Measurements from ENCODE around the gene IL17B. TPM values are rescaled to one million over a fixed set of nuclear protein-coding genes. Genes with fewer than 3 reads are reported as not detected.

IL17B gene, protein sequence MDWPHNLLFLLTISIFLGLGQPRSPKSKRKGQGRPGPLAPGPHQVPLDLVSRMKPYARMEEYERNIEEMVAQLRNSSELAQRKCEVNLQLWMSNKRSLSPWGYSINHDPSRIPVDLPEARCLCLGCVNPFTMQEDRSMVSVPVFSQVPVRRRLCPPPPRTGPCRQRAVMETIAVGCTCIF
- not detected in 2 replicates for total RNA-seq

DNA sequence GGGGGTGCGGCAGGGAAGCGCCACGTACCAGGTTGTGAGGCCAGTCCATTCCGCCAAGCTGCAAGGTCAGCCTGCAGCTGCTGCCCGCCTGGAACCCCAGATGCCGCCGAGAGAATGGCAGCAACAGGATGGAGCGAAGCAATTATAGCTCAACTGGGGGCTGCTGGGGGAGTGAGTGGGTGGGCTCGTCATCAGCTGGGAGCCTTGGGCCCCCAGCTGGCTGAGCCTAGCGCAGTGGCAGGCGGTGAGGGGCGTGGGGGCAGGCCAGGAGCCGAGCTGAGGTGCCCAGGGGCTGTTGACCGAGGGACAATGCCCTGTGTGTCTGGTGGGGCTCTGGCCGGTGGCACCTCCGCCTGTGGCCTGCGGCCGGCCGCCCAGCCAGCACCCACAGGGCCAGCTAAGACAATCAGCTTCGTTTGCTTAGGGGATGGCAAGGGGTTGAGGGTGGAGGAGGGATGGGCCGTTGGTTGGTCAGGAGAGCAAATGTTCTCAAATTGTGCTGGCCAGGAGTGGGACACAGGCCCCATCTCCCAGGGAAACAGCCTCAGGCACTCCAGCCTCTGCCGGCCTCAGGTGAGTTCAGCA, at the start of gene IL17B:
Gene IL17B (minus strand): TSS at position 116 of the 585 bp plus-strand sequence. CDS start 67 bp downstream, at position 49.
- no peaks in the 10 kb centered on the region for H3K9me3 Mint-ChIP-seq
- DNase-seq: no peak
- no peaks in the 10 kb centered on the region for H3K36me3 Mint-ChIP-seq (ENCODE audit: low read depth)
- H3K27me3 Mint-ChIP-seq: no peaks in the 10 kb centered on the region
- no peak within 1 kb of the TSS for H3K4me3 Mint-ChIP-seq
- intact Hi-C loops (cut with micrococcal nuclease): no loop called here
- no peak within 1 kb of the TSS for H3K27ac Mint-ChIP-seq
- H3K4me1 Mint-ChIP-seq: no peaks in the 10 kb centered on the region

DNA sequence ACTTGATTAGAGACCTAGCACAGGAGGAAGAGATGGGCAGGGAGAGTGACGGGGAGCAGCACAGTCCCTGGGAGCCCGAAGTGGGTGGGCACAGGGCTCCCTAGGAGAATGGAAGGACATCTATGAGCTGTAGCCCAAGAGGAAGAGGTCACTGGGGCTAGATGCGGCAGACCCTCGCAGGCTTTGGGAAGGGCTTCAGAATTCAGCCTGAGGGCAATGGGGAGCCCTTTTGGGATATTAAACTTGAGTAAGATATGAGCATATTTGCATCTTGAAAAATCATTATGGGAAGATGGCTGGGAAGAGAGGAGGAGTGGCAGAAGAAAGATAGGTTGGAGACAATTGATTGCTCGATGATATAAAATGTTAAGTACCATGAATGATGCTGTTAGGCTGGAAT, 48.9 kb upstream of the IL17B start:
- peaks cover 7% of the 10 kb centered on the region for H3K4me1 Mint-ChIP-seq

DNA sequence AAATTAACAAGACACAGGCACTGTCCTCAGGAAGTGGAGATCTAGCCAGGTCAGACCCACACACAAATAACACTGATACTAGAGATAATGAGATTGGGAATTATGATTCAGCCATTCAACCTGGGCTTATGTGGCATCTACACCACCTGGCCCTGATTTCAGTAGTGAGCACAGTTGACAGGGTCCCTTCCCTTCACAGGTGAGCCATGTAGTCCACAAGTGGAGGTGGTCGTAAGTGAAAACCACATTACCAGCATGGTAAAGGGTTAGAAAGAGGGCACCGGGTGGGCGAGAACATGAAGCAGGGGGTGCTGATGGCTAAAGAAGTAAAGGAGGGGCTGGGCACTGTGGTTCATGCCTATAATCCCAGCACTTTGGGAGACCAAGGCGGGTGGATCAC, 48.3 kb upstream of the IL17B start:
- H3K4me1 Mint-ChIP-seq: peaks cover 8% of the 10 kb centered on the region
- intact Hi-C loops (cut with micrococcal nuclease): no loop called here
- no peak overlapping the region for H3K4me3 Mint-ChIP-seq
- no peaks in the 10 kb centered on the region for H3K9me3 Mint-ChIP-seq
- DNase-seq: no peak
- H3K27ac Mint-ChIP-seq: no peak overlapping the region
- H3K36me3 Mint-ChIP-seq (ENCODE audit: low read depth): no peaks in the 10 kb centered on the region
- H3K27me3 Mint-ChIP-seq: peaks cover 2% of the 10 kb centered on the region

More for the DNA sequence above, 48.9 kb upstream of the IL17B start:
- H3K27me3 Mint-ChIP-seq: peaks cover 2% of the 10 kb centered on the region
- H3K9me3 Mint-ChIP-seq: no peaks in the 10 kb centered on the region
- no peak overlapping the region for H3K27ac Mint-ChIP-seq
- intact Hi-C loops (cut with micrococcal nuclease): no loop called here
- no peak overlapping the region for H3K4me3 Mint-ChIP-seq
- DNase-seq: no peak
- no peaks in the 10 kb centered on the region for H3K36me3 Mint-ChIP-seq (ENCODE audit: low read depth)

DNA sequence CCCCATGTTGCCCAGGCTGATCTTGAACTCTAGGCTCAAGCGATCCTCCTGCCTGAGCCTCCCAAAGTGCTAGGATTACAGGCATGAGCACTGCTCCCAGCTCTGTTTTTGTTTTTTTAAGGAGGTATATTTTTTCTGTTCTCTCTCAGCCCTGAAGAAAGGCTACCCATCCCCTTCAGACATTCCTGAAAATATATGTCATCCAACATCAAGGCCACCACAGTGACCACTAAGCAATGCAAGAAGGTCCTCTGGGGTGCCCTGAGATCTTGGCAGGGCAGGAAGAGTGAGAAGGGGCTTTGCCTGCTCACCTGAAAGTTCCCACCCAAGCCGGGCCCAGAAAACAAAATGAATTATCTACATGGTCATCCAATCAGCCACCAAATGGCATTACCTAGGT, 47.8 kb upstream of the IL17B start:
- Mint-ChIP-seq H3K9me3 (no peaks in the 10 kb centered on the region), H3K27ac (no peak overlapping the region), H3K4me1 (peaks cover 8% of the 10 kb centered on the region), H3K27me3 (peaks cover 2% of the 10 kb centered on the region), H3K4me3 (no peak overlapping the region), H3K36me3 (ENCODE audit: low read depth) (no peaks in the 10 kb centered on the region)
- no peak for DNase-seq
- intact Hi-C loops (cut with micrococcal nuclease): no loop called here

DNA sequence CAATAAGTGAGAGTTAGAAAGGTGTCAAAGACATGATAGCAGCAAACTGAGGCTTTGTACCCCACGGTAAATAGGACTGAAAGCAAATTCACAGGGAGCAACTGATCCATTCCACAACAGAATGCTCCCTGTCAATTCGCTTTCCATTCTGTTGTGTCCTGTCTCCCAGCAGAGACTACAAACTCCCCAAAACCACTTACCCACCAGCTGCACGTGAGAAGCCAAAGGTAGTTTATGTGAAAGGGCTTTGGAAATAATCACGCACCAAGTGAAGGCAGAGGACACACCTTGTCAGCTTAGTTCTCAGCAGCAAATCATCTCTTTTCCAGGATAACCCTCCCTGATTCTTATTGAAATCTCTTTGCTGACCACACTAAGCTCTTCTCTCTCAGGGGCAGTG, 46.6 kb upstream of the IL17B start:
- DNase-seq: no peak
- H3K4me1 Mint-ChIP-seq: peaks cover 5% of the 10 kb centered on the region
- peaks cover 2% of the 10 kb centered on the region for H3K27me3 Mint-ChIP-seq
- intact Hi-C loops (cut with micrococcal nuclease): no loop called here
- no peak overlapping the region for H3K27ac Mint-ChIP-seq
- H3K36me3 Mint-ChIP-seq (ENCODE audit: low read depth): no peaks in the 10 kb centered on the region
- no peaks in the 10 kb centered on the region for H3K9me3 Mint-ChIP-seq
- no peak overlapping the region for H3K4me3 Mint-ChIP-seq

DNA sequence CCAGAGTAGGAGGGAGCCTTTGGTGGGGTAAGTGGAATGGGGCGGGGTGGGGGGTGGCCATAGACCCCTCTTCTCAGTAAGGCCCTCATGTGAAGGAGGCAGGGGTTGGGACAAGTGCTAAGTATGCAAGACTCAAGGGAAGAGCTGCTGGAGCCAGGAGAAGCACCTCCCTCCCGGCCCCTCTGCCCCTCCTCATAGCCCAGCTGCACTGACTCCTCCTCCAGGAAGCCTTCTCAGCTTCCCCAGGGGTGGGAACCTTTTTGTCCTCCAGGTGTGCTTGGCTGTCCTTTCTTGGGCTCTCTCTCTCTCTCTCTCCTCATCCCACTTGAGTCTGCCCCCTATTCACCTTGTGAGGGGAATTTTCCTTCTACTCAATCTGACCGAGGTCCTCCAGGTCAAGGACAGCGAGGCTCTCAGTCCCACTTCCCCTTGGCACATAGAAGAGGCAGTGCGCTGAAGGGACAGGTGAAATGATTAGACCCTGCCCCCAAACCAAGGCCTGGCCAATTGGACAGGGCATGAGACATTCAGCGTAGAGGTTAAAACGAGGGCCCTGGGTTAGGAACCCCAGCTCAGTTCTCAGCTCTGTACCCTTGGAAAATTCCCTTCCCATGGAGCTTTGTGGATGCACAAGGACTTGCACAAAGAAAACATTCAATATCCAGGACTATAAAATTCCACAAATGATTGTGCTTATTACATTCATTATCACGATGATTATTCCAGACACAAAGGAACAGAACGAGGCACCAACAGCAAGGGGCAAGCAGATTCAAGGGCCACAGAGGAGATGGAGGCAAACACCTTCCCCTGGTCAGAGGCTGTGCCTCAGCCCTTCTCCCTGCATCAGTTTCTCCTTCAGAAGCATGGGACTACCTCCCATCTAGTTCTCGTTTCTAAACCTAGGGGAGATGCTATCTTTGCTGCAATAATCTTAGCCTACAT, 45.6 kb upstream of the IL17B start:
- Mint-ChIP-seq H3K27me3 (peaks cover 2% of the 10 kb centered on the region), H3K4me1 (peaks cover 2% of the 10 kb centered on the region), H3K9me3 (no peaks in the 10 kb centered on the region)

DNA sequence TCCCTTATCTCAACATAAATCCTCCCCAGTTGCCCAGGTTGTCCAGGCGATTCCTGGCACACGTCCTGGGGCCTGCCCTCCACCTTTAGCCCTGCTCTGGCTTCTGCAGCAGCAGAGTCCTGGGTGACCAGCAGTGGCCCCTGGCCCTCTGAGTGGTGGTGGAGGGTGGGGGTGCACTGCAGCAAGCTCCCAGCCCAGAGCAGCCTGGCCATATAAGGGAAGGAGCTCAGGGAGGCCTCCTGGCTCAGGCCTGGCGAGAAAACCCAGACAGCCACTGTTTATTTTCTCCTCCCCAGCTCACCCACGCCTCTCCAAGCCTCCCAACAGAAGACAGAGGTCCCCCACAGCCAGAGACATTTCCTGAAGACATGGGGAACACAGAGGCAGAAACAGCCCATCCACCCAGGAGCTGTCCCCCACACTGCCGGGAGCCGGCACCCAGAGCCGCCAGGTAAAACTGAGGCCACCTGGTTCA, 44.7 kb upstream of the IL17B start:
- H3K36me3 Mint-ChIP-seq (ENCODE audit: low read depth): no peaks in the 10 kb centered on the region
- H3K4me1 Mint-ChIP-seq: peaks cover 2% of the 10 kb centered on the region
- intact Hi-C loops (cut with micrococcal nuclease): no loop called here
- DNase-seq: no peak
- no peaks in the 10 kb centered on the region for H3K9me3 Mint-ChIP-seq
- H3K27ac Mint-ChIP-seq: no peak overlapping the region
- no peak overlapping the region for H3K4me3 Mint-ChIP-seq
- peaks cover 4% of the 10 kb centered on the region for H3K27me3 Mint-ChIP-seq

More for the DNA sequence above, 45.6 kb upstream of the IL17B start:
- no peak overlapping the region for H3K27ac Mint-ChIP-seq
- DNase-seq: no peak
- H3K4me3 Mint-ChIP-seq: no peak overlapping the region
- H3K36me3 Mint-ChIP-seq (ENCODE audit: low read depth): no peaks in the 10 kb centered on the region
- intact Hi-C loops (cut with micrococcal nuclease): no loop called here

DNA sequence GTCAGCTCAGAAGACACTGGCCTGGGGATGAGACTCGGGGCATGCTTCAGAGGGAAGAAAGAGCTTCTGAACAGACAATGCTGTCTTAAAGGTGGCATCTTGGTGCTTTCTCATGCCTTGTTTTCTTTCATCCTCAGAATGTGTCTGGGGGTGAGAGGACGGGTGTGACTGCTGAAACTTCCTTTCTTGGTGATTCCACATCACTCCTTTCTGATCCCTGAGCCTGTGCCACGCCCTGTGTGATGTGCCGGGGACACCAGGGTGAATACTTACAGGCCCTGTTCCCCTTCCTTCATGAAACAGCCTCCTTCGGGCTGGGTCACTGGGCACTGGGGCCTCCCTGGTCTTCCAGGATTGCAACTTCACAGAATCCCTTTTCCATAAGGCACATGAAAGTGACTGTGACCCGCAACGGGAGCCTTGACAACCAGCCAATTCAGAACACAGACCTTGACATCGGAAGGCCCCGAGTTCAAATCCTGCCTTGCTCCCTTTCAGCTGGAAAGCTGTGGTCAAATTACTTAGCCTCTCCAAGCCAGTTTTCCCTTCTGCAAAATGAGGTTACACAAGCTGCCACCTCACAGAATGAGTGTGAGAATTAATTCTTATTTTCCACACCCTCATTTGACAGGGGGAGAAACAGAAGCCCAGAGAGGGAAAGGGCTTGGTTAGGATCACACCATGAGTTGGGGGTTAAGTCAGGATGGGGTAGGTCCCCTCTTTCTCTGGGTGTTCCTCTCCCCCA, 44.1 kb upstream of the IL17B start:
- Mint-ChIP-seq H3K4me1 (peaks cover 2% of the 10 kb centered on the region), H3K36me3 (ENCODE audit: low read depth) (no peaks in the 10 kb centered on the region), H3K4me3 (no peak overlapping the region), H3K27me3 (peaks cover 5% of the 10 kb centered on the region), H3K9me3 (no peaks in the 10 kb centered on the region), H3K27ac (no peak overlapping the region)
- intact Hi-C loops (cut with micrococcal nuclease): no loop called here
- no peak for DNase-seq

DNA sequence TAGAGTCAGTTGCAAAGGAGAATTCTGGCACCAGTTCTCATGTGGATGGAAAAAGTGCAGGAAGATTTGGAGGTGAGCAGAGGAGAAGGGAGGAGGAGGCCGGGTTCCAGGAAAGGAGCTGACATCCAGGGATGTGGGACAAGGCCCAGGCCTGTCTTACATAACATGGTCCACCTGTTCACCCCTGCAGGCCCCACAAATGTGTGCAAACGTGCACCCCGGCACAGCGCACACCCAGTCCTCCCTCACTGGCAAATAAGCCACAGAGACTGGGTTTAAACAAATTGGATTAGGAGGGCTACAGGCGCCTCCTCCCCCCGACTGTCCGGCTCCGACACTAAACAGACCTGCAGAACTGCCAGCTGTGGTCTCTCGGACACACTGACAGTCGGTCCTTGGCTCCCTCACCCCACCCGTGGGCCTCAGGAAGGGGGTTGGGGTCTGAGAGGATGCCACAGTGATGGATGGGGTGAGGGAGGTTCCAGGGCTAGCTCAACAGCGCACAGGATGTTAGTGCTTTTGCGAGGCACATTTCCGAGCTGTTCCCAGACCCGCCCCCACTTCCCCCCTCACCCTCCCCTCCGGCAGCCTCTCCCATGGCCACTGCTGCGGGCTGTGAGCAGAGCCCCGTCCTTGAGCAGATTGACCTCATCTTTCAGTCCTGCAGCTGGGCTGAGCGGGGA, 43.4 kb upstream of the IL17B start:
- no peak for DNase-seq
- Mint-ChIP-seq H3K4me1 (peaks cover 2% of the 10 kb centered on the region), H3K36me3 (ENCODE audit: low read depth) (no peaks in the 10 kb centered on the region), H3K4me3 (no peak overlapping the region), H3K9me3 (no peaks in the 10 kb centered on the region), H3K27me3 (peaks cover 5% of the 10 kb centered on the region), H3K27ac (no peak overlapping the region)
- intact Hi-C loops (cut with micrococcal nuclease): no loop called here

DNA sequence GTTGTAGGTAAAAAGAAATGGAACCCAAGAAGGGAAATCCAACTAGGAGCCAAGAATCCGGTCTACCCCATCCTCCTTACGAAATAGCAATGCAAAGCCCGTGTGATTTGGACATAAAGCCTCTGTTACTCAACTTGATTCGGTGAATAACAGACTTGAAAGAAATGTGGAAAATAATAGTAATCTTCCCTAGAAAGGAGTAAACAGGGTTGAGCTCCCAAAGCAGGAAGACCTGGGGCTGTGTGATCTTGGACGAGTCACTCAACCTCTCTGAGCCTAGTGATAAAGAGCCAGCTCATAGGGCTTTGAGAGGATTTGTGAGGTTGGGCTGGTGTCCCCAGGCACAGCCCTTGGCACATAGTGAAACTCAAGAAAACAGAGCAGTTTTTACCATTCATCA, 42.7 kb upstream of the IL17B start:
- Mint-ChIP-seq H3K27me3 (peaks cover 3% of the 10 kb centered on the region), H3K36me3 (ENCODE audit: low read depth) (no peaks in the 10 kb centered on the region), H3K9me3 (no peaks in the 10 kb centered on the region), H3K4me1 (peaks cover 2% of the 10 kb centered on the region), H3K27ac (no peak overlapping the region), H3K4me3 (no peak overlapping the region)
- intact Hi-C loops (cut with micrococcal nuclease): no loop called here
- no peak for DNase-seq

DNA sequence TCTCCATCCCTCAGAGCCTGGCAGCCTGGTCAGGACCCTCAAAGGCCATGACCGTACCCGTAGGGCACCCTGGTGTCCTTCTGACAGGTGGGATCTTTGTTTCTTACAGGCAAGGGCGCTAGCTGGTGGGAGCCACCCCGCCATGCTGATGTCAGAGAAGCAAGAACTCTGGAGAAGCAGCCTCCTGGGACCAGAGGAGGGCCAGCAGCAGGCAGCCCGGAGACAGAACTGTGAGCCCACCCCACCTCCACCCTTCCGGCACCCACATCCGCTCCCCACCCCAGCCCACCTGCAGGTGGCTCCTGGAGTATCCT, 42.2 kb upstream of the IL17B start:
- Mint-ChIP-seq H3K36me3 (ENCODE audit: low read depth) (no peaks in the 10 kb centered on the region), H3K27ac (no peak overlapping the region), H3K4me1 (peaks cover 2% of the 10 kb centered on the region), H3K27me3 (peaks cover 3% of the 10 kb centered on the region), H3K9me3 (no peaks in the 10 kb centered on the region), H3K4me3 (no peak overlapping the region)
- DNase-seq: no peak
- intact Hi-C loops (cut with micrococcal nuclease): no loop called here

DNA sequence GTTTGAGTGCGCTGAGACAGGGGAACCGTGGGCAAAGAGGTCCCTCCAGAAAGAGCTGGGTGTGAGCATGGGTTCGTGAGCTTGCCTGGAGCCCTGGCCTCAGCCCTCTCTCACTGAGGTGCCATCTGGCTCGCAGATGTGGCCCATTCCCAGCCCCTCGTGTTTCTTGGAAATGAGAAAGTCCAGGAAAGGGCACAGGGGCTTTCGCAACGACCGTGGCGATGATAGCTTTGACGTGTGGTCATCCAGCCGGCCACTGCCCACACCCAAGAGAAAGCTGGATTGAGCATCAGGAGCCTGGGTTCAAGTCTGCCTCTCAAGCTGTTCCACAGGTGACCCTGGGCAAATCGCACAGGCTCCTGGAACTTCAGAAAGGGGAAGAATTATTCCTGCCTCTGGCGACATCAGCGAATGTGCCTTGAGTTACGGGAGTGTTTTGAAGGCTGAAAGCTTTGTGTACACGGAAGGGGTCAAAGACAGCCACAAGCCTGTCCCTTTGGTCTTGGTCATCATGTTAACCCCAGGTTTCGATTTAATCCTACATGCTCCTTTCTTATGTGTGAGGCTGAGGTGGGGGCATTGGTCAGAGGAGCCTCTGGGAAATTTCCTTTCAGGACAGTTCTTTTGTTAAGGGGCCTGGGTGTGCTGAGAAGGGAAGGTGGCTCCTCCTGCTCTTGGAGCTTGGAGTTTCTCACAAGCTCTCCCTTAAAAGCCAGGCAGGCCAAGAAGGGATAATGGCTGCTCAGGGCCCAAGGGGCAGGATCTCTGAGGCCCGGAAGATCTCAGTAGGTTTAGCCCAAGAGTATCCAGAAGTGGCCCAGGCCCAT, 41.7 kb upstream of the IL17B start:
- Mint-ChIP-seq H3K27me3 (peaks cover 3% of the 10 kb centered on the region), H3K36me3 (ENCODE audit: low read depth) (no peaks in the 10 kb centered on the region), H3K27ac (no peak overlapping the region), H3K4me1 (peaks cover 2% of the 10 kb centered on the region), H3K4me3 (no peak overlapping the region), H3K9me3 (no peaks in the 10 kb centered on the region)
- intact Hi-C loops (cut with micrococcal nuclease): no loop called here
- DNase-seq: no peak

Data from activated CD4-positive, alpha-beta T cell treated with anti-CD3 and anti-CD28 coated beads, Interleukin-2, amount 10 ng/mL, durations not matched to agents 24 days and 14 days (primary cell).